ENCODE results near the gene USP40. TPM values are rescaled to one million over a fixed set of nuclear protein-coding genes. Genes with fewer than 3 reads are reported as not detected.
A peak's percentile ranks its signal among the peaks of the same experiment; 100 is the strongest.

USP40 gene
- total and polyA plus RNA-seq, 9 donors: 18.0 to 44.6 (median 36.1) TPM

DNA sequence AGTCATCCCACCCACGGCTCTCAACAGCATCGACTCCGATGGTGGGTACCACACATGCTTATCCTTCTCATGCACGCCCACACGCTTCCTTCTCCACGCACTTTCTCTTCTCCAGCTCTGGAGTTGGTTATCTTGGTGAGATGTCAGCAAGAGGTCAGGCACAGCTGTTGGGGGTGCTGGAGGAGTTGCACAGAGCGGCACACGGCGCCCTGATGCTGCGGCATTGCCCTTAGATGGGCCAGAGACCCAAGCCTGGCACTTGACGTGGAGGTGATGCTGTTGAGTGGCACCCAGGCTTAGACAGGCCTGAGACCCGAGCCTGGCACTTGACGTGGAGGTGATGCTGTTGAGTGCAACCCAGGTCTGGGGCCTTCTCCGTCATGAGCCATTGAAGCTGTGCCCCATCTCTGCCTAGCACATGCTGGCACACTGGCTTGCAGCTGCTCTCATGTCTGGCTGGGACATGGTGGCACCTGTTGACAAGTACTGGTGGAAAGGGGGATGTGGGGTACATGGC, 129.1 kb downstream of the USP40 start:
- Histone ChIP-seq H3K4me3 (no peak overlapping the region), H3K36me3 (no peaks in the 10 kb centered on the region), H3K4me1 (ENCODE audit: insufficient read depth) (peaks cover 4% of the 10 kb centered on the region), H3K27ac (no peak overlapping the region), H3K9me3 (no peaks in the 10 kb centered on the region), H3K27me3 (no peaks in the 10 kb centered on the region)
- DNase-seq: no peak
- WGBS, 3 donors: 88 to 90% (median 89%) methylated on average over 14 of the region's 14 CpGs
- no peak for TF ChIP-seq EP300 (IDR thresholded peaks at IDR 0.05)
- TF ChIP-seq, protein P1, sequence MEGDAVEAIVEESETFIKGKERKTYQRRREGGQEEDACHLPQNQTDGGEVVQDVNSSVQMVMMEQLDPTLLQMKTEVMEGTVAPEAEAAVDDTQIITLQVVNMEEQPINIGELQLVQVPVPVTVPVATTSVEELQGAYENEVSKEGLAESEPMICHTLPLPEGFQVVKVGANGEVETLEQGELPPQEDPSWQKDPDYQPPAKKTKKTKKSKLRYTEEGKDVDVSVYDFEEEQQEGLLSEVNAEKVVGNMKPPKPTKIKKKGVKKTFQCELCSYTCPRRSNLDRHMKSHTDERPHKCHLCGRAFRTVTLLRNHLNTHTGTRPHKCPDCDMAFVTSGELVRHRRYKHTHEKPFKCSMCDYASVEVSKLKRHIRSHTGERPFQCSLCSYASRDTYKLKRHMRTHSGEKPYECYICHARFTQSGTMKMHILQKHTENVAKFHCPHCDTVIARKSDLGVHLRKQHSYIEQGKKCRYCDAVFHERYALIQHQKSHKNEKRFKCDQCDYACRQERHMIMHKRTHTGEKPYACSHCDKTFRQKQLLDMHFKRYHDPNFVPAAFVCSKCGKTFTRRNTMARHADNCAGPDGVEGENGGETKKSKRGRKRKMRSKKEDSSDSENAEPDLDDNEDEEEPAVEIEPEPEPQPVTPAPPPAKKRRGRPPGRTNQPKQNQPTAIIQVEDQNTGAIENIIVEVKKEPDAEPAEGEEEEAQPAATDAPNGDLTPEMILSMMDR (IDR thresholded peaks at IDR 0.05): no peak
- intact Hi-C loops (cut with DNase I): no loop called here

DNA sequence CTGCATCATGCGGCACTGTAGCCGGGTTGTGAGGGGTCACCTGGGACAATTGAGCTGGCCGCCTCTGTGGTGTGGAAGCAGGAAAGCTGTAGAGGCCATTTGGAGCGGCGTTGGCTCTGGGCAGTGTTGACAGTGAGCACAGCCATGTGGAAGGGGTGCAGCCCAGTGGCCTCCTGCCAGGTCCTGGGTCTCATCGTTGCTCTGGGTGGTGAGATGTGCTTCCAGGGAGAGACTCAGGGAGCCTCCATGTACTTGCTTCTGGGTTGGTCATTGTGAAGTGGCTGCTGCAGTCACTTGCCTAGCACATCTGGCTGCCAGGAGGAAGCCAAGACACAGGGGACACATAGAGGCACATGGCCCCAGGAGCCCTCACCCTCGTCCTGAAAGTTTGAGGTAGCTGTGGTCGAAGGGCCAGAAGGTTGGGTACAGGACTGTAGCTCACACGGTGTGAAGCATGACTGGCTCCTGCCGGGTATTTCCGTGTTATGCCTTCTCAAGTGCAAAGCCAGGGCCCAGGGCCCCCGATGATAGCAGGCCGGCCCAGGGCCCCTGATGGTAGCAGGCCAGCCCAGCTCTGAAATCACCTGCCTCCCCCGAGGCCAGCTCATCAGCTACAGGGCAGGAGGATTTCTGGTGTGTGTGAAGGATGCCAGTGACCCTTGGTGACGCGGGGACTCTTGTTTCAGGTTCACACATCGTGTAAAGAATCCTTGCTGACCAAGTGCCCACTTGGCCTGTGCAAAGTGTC, 129.7 kb downstream of the USP40 start:
- no peaks in the 10 kb centered on the region for H3K36me3 ChIP-seq
- DNase-seq: peak in 2 of 5 donors; percentile 12 to 26
- H3K9me3 ChIP-seq: no peaks in the 10 kb centered on the region
- intact Hi-C loops (cut with DNase I): no loop called here
- H3K4me1 ChIP-seq (ENCODE audit: insufficient read depth): peaks cover 4% of the 10 kb centered on the region
- no peaks in the 10 kb centered on the region for H3K27me3 ChIP-seq
- H3K27ac ChIP-seq: no peak overlapping the region
- H3K4me3 ChIP-seq: no peak overlapping the region
- TF ChIP-seq EP300 (IDR thresholded peaks at IDR 0.05): no peak
- no peak for TF ChIP-seq POLR2A (IDR thresholded peaks at IDR 0.05)
- TF ChIP-seq, protein P1 (IDR thresholded peaks at IDR 0.05): no peak
- WGBS, 3 donors: 90 to 94% (median 92%) methylated on average over 17 of the region's 17 CpGs

DNA sequence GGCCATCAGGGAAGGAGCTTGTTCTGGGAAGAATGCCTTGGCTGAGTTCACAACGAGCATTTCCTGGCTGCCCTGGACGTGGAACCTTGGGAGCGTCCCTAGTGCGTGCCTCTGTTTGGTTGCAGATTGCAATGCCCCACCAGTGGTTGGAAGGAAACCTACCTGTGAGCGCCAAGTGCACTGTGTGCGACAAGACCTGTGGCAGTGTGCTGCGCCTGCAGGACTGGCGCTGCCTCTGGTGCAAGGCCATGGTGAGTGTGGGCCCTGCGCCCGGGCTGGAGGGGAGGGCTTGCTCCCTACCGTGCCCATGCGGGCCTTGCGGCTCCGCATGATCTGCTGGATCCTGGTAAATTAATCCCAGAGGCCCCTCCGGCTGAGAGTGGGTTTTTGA, 130.4 kb downstream of the USP40 start:
- TF ChIP-seq, protein P1 (IDR thresholded peaks at IDR 0.05): no peak
- intact Hi-C loops (cut with DNase I): no loop called here
- Histone ChIP-seq H3K27me3 (no peaks in the 10 kb centered on the region), H3K9me3 (no peaks in the 10 kb centered on the region), H3K4me1 (ENCODE audit: insufficient read depth) (peaks cover 4% of the 10 kb centered on the region), H3K4me3 (no peak overlapping the region), H3K36me3 (no peaks in the 10 kb centered on the region), H3K27ac (no peak overlapping the region)
- WGBS, 3 donors: 92 to 94% (median 94%) methylated on average over 15 of the region's 15 CpGs
- peak in 1 of 5 donors; percentile 10 for DNase-seq

DNA sequence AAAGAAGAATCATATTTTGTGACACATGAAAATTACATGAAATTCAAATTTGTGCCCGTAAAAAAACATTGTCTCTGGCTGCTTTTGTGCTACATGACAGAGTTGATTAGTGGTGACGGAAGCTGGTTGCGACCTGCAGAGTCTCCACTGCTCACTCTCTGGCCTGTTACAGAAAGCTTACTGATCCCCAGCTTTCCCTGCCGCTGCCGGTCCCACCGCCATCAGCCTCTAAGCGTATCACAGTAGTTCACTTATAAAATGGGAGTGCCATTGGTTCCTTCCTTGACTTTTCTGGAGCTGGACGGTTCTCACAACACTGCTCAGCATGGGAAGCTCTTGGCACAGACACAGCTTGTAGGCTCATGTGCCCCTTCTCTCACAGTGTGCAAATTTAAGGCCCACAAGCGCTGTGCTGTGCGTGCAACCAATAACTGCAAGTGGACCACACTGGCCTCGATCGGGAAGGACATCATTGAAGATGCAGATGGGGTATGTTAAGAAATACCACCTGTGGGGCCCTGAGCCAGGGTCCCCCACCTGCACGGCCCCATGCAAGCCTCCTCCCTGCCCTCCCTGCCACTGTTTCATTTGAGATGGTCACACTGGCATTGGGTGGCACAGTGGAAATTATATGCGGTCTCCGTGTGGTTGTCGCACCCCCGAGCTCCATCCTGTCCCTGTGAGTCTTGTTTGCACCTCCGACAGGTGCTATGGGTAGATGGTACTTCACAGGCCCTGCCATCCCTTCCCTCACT, 131.0 kb downstream of the USP40 start:
- Histone ChIP-seq H3K36me3 (no peaks in the 10 kb centered on the region), H3K4me1 (ENCODE audit: insufficient read depth) (peaks cover 4% of the 10 kb centered on the region), H3K4me3 (no peak overlapping the region), H3K9me3 (no peaks in the 10 kb centered on the region), H3K27ac (no peak overlapping the region), H3K27me3 (no peaks in the 10 kb centered on the region)
- TF ChIP-seq, protein P1 (IDR thresholded peaks at IDR 0.05): no peak
- TF ChIP-seq POLR2A (IDR thresholded peaks at IDR 0.05) (no peak), EP300 (IDR thresholded peaks at IDR 0.05) (no peak)
- WGBS, 3 donors: 93 to 94% (median 94%) methylated on average over 18 of the region's 18 CpGs
- intact Hi-C loops (cut with DNase I): loop anchor here in 1 of 4 donors (2.0 kb wide), 1 partner anchor 81 kb away; the partner anchor contains the start of gene DGKD
- DNase-seq: peak in 2 of 5 donors; percentile 14 to 15

Data from ovary (tissue), 9 donors.